HL-60 (cell line): Measurements from ENCODE around the gene IVD.

Experiments
- POLR2AphosphoS5 ChIP-seq: IDR thresholded peaks from 2 replicates; pipeline ENCODE4 v1.6.1; 2012; ENCODE audit warnings: low read depth
- TF ChIP-seq, protein P1 (sequence below): IDR thresholded peaks from one replicate; pipeline ENCODE4 v1.5.1; 2011; ENCODE audit warnings: low read length, control low read depth, inconsistent platforms; ENCODE audit not compliant: insufficient read depth
- TF ChIP-seq, protein P2 (sequence below): IDR thresholded peaks from 2 replicates; pipeline ENCODE4 v1.6.1; 2012; ENCODE audit warnings: low read depth; ENCODE audit not compliant: insufficient replicate concordance

DNA sequence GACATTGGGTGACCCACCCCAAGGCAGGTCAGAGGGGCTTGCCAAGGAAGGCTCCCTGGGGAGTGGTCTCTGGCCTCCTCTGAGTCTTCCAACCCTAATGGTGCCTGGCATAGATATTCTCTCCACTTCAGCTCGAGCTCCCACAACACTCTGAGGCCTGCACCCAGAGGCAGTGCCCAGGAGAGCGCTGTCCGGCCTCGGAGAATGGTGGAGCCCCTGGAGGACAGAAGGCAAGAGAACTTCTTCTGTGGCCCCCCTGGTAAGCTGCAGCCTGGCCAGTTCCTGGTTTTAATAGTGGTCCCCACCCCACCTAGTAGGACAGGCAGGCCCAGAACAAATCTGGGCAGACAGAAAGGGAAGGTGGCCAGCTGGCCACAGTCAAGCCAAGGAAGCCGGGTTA is 40.6 kb upstream of the IVD start:
- no peak for TF ChIP-seq POLR2AphosphoS5
- TF ChIP-seq, protein P1, sequence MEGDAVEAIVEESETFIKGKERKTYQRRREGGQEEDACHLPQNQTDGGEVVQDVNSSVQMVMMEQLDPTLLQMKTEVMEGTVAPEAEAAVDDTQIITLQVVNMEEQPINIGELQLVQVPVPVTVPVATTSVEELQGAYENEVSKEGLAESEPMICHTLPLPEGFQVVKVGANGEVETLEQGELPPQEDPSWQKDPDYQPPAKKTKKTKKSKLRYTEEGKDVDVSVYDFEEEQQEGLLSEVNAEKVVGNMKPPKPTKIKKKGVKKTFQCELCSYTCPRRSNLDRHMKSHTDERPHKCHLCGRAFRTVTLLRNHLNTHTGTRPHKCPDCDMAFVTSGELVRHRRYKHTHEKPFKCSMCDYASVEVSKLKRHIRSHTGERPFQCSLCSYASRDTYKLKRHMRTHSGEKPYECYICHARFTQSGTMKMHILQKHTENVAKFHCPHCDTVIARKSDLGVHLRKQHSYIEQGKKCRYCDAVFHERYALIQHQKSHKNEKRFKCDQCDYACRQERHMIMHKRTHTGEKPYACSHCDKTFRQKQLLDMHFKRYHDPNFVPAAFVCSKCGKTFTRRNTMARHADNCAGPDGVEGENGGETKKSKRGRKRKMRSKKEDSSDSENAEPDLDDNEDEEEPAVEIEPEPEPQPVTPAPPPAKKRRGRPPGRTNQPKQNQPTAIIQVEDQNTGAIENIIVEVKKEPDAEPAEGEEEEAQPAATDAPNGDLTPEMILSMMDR = no peak
- TF ChIP-seq, protein P2, sequence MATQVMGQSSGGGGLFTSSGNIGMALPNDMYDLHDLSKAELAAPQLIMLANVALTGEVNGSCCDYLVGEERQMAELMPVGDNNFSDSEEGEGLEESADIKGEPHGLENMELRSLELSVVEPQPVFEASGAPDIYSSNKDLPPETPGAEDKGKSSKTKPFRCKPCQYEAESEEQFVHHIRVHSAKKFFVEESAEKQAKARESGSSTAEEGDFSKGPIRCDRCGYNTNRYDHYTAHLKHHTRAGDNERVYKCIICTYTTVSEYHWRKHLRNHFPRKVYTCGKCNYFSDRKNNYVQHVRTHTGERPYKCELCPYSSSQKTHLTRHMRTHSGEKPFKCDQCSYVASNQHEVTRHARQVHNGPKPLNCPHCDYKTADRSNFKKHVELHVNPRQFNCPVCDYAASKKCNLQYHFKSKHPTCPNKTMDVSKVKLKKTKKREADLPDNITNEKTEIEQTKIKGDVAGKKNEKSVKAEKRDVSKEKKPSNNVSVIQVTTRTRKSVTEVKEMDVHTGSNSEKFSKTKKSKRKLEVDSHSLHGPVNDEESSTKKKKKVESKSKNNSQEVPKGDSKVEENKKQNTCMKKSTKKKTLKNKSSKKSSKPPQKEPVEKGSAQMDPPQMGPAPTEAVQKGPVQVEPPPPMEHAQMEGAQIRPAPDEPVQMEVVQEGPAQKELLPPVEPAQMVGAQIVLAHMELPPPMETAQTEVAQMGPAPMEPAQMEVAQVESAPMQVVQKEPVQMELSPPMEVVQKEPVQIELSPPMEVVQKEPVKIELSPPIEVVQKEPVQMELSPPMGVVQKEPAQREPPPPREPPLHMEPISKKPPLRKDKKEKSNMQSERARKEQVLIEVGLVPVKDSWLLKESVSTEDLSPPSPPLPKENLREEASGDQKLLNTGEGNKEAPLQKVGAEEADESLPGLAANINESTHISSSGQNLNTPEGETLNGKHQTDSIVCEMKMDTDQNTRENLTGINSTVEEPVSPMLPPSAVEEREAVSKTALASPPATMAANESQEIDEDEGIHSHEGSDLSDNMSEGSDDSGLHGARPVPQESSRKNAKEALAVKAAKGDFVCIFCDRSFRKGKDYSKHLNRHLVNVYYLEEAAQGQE = no peak
